H7 (cell line): ENCODE data around the gene LMX1B. TPM values are rescaled to one million over a fixed set of nuclear protein-coding genes. Genes with fewer than 3 reads are reported as not detected.

ENCODE experiments used
- DNase-seq: peaks from one replicate; pipeline ENCODE4 v3.0.0; 2012
- H3K27me3 ChIP-seq: 2 replicates; pipeline ENCODE4 v1.6.0; 2011; ENCODE audit warnings: mild to moderate bottlenecking, low read length; ENCODE audit not compliant: control insufficient read depth, insufficient read depth
- H3K36me3 ChIP-seq: replicated peaks from 2 replicates; pipeline ENCODE4 v1.5.1; 2011; ENCODE audit warnings: low read length; ENCODE audit not compliant: control insufficient read depth, insufficient read depth
- H3K4me3 ChIP-seq: 2 replicates; pipeline ENCODE4 v1.5.1; 2011; ENCODE audit warnings: low read depth, mild to moderate bottlenecking, control low read depth, low read length, moderate library complexity; ENCODE audit not compliant: insufficient read depth
- total RNA-seq: library from RNA; depleted of rRNA; stranded (reverse); fragments of >200 nt; shearing (Covaris generic); gene quantifications from 2 replicates; pipeline ENCODE4 v1.2.3, GENCODE V29; 2014

Gene LMX1B
- total RNA-seq, 1 experiment from 2014 or later: 16.7 TPM

DNA sequence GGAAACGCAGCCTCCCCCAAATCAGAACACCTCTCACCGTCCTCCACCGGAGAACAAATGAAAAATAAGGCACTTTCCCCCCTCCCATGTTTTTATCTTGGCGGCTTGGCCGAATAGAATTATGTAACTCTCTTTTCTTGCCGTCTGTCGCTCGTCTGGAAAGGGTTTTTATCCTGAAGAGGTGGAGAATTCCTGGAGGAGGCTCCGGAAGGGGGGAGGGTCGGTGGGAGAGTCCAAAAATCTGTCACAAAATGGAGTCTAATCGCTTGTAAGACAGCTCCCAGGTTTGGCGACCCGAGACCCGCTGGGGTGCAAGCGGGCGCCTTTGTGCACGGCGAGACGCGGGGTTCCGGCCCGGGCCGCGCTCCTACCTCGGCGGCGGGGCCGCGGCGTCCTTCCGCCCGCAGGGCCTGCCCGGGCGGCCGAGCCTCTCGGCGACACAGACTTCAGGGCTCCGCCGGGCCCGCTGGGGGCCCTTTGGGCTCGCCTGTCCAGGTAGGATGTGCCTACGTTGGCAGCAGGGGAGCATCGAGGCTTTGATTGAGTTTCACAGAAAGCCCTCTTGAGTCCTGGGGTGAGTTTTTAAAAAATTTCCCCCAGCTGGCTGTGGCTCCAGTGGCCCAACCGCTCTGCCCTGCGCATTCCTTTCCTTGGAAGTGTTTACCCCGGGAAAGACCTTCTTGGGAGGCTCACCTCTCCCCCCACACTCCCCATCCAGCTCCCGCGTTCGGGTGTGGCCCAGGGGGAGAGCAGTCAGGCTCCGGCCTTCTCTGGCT, 5.0 kb downstream of the LMX1B start:
- Histone ChIP-seq H3K27me3 (peaks cover 96% of the 10 kb centered on the region), H3K36me3 (no peaks in the 10 kb centered on the region), H3K4me3 (peak overlapping the region; percentile 25)
- DNase-seq: peak; percentile 88

DNA sequence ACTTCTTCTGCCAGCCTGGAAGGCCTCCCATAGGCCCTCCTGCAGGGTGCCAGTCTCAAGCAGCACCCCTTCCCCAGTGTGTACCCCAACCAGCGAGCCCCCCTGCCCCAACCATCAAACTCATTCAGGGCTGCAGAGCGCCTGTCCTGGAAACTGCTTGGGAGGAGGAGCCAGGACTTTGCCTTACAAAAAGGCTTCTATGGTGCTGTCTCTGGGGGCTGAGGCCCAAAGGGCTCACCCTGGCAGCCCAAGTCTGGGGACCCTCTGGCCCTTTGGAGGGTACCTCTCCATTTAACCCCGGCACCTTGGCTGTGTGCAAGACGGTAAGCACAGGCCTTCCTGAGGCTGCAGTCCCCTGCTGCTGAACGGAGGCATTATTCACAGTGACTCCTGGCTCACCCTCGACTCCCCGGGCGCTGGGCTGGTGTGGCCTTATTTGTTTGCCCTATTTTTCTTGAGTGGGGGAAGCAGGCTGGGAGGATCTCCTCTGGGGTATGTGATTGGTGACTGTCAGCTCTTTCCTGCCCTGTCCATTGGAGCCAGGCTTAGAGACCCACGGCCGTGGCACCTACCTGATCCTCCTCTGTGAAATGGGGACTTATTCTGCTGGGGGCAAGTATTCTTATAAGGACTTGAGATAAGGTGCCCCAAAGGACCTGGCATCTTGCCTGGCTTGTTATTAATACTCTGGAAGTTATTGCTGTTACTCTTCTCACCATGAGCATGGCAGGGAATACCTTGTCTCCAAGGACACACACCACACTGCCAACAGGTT, 5.8 kb downstream of the LMX1B start:
- H3K36me3 ChIP-seq: no peaks in the 10 kb centered on the region
- H3K4me3 ChIP-seq: peak overlapping the region; percentile 25; the same call in 1 of the 2 replicates
- H3K27me3 ChIP-seq: peaks cover 99% of the 10 kb centered on the region
- DNase-seq: no peak

GRCh38 chr9:126620478-126620877, 6.8 kb downstream of the LMX1B start:
- H3K27me3 ChIP-seq: peaks cover 99% of the 10 kb centered on the region
- no peak overlapping the region for H3K4me3 ChIP-seq
- DNase-seq: peak; percentile 27

DNA sequence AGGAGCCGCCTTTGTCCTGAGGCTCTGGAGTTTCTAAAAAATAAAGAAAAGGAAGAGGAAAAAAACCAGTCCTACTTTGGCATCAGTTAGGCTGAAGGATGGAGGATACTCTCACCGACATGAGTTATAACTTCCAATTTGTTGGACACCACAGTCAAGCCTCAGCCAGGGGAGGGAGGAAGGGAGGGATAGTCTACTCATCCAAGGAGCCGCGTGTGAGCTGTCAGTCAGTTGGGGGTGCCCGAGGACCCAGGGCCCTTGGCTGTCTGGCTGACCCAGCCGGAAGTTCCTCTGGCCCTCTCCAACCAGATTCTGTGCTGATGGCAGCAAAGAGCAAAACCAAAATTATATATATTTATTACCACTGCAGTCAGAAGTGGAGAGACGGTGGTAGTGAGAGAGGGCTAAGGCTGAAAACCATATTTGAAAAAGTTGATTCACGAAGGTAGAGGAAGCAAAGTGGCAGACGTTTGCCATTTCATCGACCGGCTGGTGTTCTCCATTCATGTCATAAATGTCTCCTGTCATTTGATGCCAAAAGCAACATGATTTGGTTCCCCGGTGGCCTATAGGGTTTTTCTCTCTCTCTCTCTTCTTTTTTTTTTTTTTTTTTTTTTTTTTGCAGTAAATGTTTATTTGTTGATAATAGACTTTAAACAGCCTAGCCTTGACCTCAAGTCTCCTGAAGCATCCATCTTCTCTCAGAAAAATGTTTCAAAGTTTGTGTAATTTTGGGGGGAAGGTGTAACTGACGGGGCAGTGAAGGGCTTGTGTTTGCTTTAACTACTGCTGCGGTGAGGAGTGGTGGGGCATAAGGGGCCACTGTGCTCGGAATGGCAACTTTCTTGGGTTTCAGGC, 7.6 kb downstream of the LMX1B start:
- Histone ChIP-seq H3K27me3 (peaks cover 99% of the 10 kb centered on the region), H3K4me3 (no peak overlapping the region), H3K36me3 (no peaks in the 10 kb centered on the region)
- peak; percentile 68 for DNase-seq

More at GRCh38 chr9:126620478-126620877, 6.8 kb downstream of the LMX1B start:
- H3K36me3 ChIP-seq: no peaks in the 10 kb centered on the region

- Histone ChIP-seq H3K27me3 (peaks cover 99% of the 10 kb centered on the region), H3K4me3 (no peak overlapping the region), H3K36me3 (no peaks in the 10 kb centered on the region)
- peak; percentile 81 for DNase-seq
Measured at GRCh38 chr9:126621919-126622735, 8.4 kb downstream of the LMX1B start.

- H3K27me3 ChIP-seq: peaks cover 100% of the 10 kb centered on the region
- DNase-seq: no peak
- no peak overlapping the region for H3K4me3 ChIP-seq
- H3K36me3 ChIP-seq: no peaks in the 10 kb centered on the region
Measured at GRCh38 chr9:126623314-126623666, 9.6 kb downstream of the LMX1B start.

GRCh38 chr9:126623667-126624478, 10.1 kb downstream of the LMX1B start:
- peak overlapping the region; percentile 22 for H3K4me3 ChIP-seq

DNA sequence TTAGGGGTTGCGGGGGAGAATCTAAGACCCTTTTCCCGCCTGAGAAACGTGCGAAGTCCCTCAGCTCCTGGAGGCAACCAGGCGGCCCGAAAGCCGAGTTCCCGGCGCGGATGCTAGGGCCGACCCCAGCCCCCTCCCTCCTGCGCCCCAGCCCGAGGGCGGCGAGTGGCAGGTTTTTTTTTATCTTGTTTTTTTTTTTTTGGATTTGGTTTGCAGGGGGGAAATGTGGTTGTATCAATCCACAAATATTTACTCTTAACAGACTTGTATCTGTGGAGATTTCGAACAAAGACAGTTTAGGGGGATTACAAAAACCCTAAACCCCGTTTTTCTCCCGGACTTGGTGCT, 10.7 kb downstream of the LMX1B start:
- Histone ChIP-seq H3K27me3 (peaks cover 100% of the 10 kb centered on the region), H3K36me3 (no peaks in the 10 kb centered on the region), H3K4me3 (no peak overlapping the region)
- DNase-seq: no peak

More at GRCh38 chr9:126623667-126624478, 10.1 kb downstream of the LMX1B start:
- DNase-seq: peak; percentile 89
- Histone ChIP-seq H3K27me3 (peaks cover 100% of the 10 kb centered on the region), H3K36me3 (no peaks in the 10 kb centered on the region)

DNA sequence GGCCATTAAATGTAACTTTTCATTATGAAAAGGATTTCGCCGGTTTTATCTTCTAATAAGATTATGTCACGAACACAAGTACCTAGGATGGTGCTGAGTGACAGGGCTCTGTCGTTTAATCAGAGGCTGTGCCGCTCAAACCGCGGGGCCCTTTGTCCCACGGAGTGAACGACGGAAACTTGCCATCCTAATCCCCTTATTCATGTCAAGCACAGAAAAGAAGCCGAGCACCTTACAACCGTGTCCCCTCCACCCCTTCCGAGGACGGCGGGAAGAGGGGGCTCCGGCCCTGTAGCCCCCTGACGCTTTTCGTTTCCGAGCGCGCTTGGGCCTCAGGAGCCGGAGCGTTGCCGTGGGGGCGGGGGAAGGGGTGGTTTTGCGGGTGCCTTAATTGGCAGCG, 11.2 kb downstream of the LMX1B start:
- no peaks in the 10 kb centered on the region for H3K36me3 ChIP-seq
- peaks cover 99% of the 10 kb centered on the region for H3K27me3 ChIP-seq
- peak overlapping the region; percentile 22; the same call in 1 of the 2 replicates for H3K4me3 ChIP-seq
- peak; percentile 73 for DNase-seq

DNA sequence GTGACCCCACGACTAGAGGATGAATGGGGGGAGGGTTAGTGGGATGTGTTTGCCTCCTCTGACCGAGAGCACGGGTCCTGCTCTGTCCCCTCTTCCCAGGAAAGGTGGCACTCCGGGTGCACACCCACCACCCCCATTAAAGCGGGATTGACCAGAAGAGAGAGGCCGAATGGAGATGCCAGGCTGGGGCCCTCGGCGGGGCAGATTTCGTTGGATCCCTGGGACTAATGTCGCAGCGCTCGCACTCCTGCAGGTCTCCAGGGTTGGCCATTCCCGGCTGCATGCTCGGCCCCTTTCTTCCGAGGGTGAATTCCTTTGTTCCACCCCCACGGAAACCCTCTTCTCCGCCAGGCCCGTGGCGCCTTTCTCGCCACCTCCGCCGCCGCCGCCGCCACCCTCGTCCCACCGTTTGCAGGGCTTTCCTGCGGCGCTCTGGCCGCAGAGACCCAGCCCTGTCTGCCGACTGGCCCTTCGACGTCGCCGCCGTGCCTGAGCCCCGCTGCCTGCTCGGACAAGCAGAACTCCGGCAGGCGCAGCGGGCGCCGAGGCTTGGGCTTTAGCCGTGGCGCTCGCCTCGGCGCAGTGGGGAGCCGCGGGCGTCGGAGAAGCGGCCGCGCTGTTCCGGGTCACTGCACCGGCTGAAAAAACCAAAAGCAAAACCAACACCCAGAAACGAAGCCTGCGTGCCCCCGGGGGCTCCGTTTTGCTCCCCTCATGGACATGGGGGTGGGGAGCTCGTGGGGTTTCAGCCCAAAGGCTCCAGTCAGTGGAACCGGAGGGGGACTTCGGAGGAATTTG, 11.8 kb downstream of the LMX1B start:
- H3K4me3 ChIP-seq: peak overlapping the region; percentile 22
- peak; percentile 86 for DNase-seq
- H3K36me3 ChIP-seq: no peaks in the 10 kb centered on the region
- H3K27me3 ChIP-seq: peaks cover 99% of the 10 kb centered on the region

GRCh38 chr9:126626127-126626925, 12.6 kb downstream of the LMX1B start:
- Histone ChIP-seq H3K4me3 (peak overlapping the region; percentile 22), H3K27me3 (peaks cover 95% of the 10 kb centered on the region), H3K36me3 (no peaks in the 10 kb centered on the region)
- DNase-seq: peak; percentile 85

- Histone ChIP-seq H3K36me3 (no peaks in the 10 kb centered on the region), H3K4me3 (peak overlapping the region; percentile 13; the same call in 1 of the 2 replicates), H3K27me3 (peaks cover 95% of the 10 kb centered on the region)
- no peak for DNase-seq
Measured at GRCh38 chr9:126626926-126627233, 13.2 kb downstream of the LMX1B start.
